ENCODE measurements around the gene FAM162A. TPM values are rescaled to one million over a fixed set of nuclear protein-coding genes. Genes with fewer than 3 reads are reported as not detected.

Gene FAM162A
- total and polyA plus RNA-seq, 9 of the 15 experiments (the other 6 are each of a cell fraction or from before 2014, with no cell fraction given): 37.5 to 211 (median 101) TPM

GRCh38 chr3:122355612-122356011 is 28.4 kb upstream of the FAM162A start:
- Histone ChIP-seq H3K4me3 (no peak overlapping the region), H4K20me1 (replicated peaks; ENCODE audit: control insufficient read depth, insufficient read depth, low read length) (no peaks in the 10 kb centered on the region), H2AFZ (ENCODE audit: low read depth, low read length) (no peak overlapping the region), H3K27me3 (ENCODE audit: control insufficient read depth in 2 of 2, insufficient read depth in 2 of 2, low read length in 2 of 2) (no peaks in the 10 kb centered on the region), H3K36me3 (ENCODE audit: control insufficient read depth, insufficient read depth, low read length) (peaks cover 11% of the 10 kb centered on the region; the same call in 2 of the 3 replicates), H3K9ac (ENCODE audit: insufficient read depth in 1 of 2, low read depth in 2 of 2, low read length in 2 of 2) (no peak overlapping the region), H3K9me3 (replicated peaks; ENCODE audit: control insufficient read depth, insufficient read depth, low read depth, low read length) (no peaks in the 10 kb centered on the region), H3K27ac (ENCODE audit: extremely low read depth, low read depth, low read length) (no peak overlapping the region), H3K4me1 (replicated peaks in 1 of 2; ENCODE audit: control insufficient read depth in 2 of 2, insufficient read depth in 2 of 2, low read length in 2 of 2) (peaks cover 0 to 8% of the 10 kb centered on the region in 2 experiments; a peak in 3 of 5 replicates), H3K4me2 (ENCODE audit: insufficient read depth, low read length) (peak overlapping the region; percentile 47; the same call in 1 of the 2 replicates), H3K9me1 (ENCODE audit: control insufficient read depth, insufficient read depth, low read length) (no peaks in the 10 kb centered on the region), H3K79me2 (ENCODE audit: control insufficient read depth, insufficient read depth, low read length) (no peaks in the 10 kb centered on the region)
- peak; percentile 68 for ATAC-seq
- WGBS (ENCODE audit: insufficient coverage, low coverage, missing lambda C conversion rate): 2% methylated on average over 4 of the region's 4 CpGs
- ChIA-PET CTCF (ENCODE audit: low intra/inter-chr PET ratio) (no interaction called here), POLR2A (no interaction called here)
- peak; percentile 62 for FAIRE-seq
- intact Hi-C loops (cut with micrococcal nuclease) (loop anchor here (1.0 to 5.0 kb wide), 4 partner anchors 48 to 809 kb away; no protein-coding TSS in a partner anchor), in situ Hi-C loops (cut with MboI) (loop anchor here (5.0 kb wide), 1 partner anchor 808 kb away; the partner anchor contains the start of gene POLQ)
- no TSS peak for BruUV-seq (replicated peaks)
- peak; percentile 37 to 64 (median 45) for DNase-seq (ENCODE audit: extremely low read depth in 1 of 4, low spot score in 3 of 4)
- TF ChIP-seq ZNF57 (CRISPR knock-in tag; IDR thresholded peaks at IDR 0.05): no peak
- TF ChIP-seq STAT5A (IDR thresholded peaks at IDR 0.05; ENCODE audit: borderline replicate concordance, low read length): peak; percentile 32; the same call in 1 of the 2 replicates
- no peak for TF ChIP-seq HES1 (IDR thresholded peaks at IDR 0.05; ENCODE audit: low read depth)
- TF ChIP-seq ZBTB5 (IDR thresholded peaks at IDR 0.05): no peak
- TF ChIP-seq NCOR1 (IDR thresholded peaks at IDR 0.05): peak; percentile 75
- no peak for TF ChIP-seq MAX (CRISPR knock-in tag; IDR thresholded peaks at IDR 0.05)
- TF ChIP-seq HDAC1 (IDR thresholded peaks at IDR 0.05): peak in 1 of 2 experiments; percentile 43; a peak in 1 of 4 replicates
- peak; percentile 55; the same call in 1 of the 2 replicates for TF ChIP-seq PML (IDR thresholded peaks at IDR 0.05; ENCODE audit: low read length)
- peak; percentile 90 for TF ChIP-seq DPF2 (IDR thresholded peaks at IDR 0.05)
- TF ChIP-seq KDM1A (IDR thresholded peaks at IDR 0.05): 0 out of 4 replicates have a peak, but pooled peaks of 1 of the 2 experiments have one; percentile 47

Measured in K562 (cell line).